Astrocyte (in vitro differentiated cells and primary cell): Measurements from ENCODE around the gene ZC3H4. TPM values are rescaled to one million over a fixed set of nuclear protein-coding genes. Genes with fewer than 3 reads are reported as not detected.

Experiments used
- DNase-seq: peaks from one replicate; pipeline ENCODE4 v3.0.0-alpha.2; 2010; ENCODE audit warnings: low read depth
- FAIRE-seq: peaks from 2 replicates; lab custom pipeline; 2011; peaks lifted over from hg19 to GRCh38; lab: Jason Lieb, UNC
- H2AFZ ChIP-seq: 2 replicates; pipeline ENCODE4 v1.6.0; 2012; ENCODE audit warnings: low read depth, low read length, inconsistent platforms
- H3K27ac ChIP-seq: 2 replicates; pipeline ENCODE4 v1.5.1; 2011; ENCODE audit warnings: low read depth, low read length, inconsistent platforms
- H3K27me3 ChIP-seq: 2 replicates; pipeline ENCODE4 v1.6.0; 2011; ENCODE audit warnings: low read length, inconsistent platforms; ENCODE audit not compliant: insufficient read depth
- H3K36me3 ChIP-seq: 2 replicates; pipeline ENCODE4 v1.5.1; 2011; ENCODE audit warnings: low read length, inconsistent platforms; ENCODE audit not compliant: insufficient read depth
- H3K4me1 ChIP-seq: 2 replicates; pipeline ENCODE4 v1.5.1; 2011; ENCODE audit warnings: low read length, inconsistent platforms; ENCODE audit not compliant: insufficient read depth
- H3K4me2 ChIP-seq: 2 replicates; pipeline ENCODE4 v1.6.0; 2012; ENCODE audit warnings: low read length, inconsistent platforms
- H3K4me3 ChIP-seq: 2 replicates; pipeline ENCODE4 v1.5.1; 2011; ENCODE audit warnings: low read depth, mild to moderate bottlenecking, low read length, inconsistent platforms; ENCODE audit not compliant: insufficient read depth
- H3K79me2 ChIP-seq: 2 replicates; pipeline ENCODE4 v1.6.0; 2012; ENCODE audit warnings: mild to moderate bottlenecking, low read length, inconsistent platforms; ENCODE audit not compliant: insufficient read depth
- H3K9ac ChIP-seq: 2 replicates; pipeline ENCODE4 v1.6.0; 2012; ENCODE audit warnings: mild to moderate bottlenecking, low read length, inconsistent platforms
- H3K9me3 ChIP-seq: 2 replicates; pipeline ENCODE4 v1.5.1; 2012; ENCODE audit warnings: low read depth, mild to moderate bottlenecking, low read length, inconsistent platforms; ENCODE audit not compliant: insufficient read depth
- H4K20me1 ChIP-seq: 2 replicates; pipeline ENCODE4 v1.6.0; 2012; ENCODE audit warnings: low read length, inconsistent platforms; ENCODE audit not compliant: insufficient read depth
- H3K27ac Mint-ChIP-seq: one replicate; pipeline ENCODE4 v1.8.0; 2021; ENCODE audit warnings: mild to moderate bottlenecking, mixed read lengths; ENCODE audit not compliant: unreplicated experiment
- H3K27me3 Mint-ChIP-seq: one replicate; pipeline ENCODE4 v1.8.0; 2021; ENCODE audit warnings: low read depth, mixed read lengths; ENCODE audit not compliant: unreplicated experiment
- H3K36me3 Mint-ChIP-seq: one replicate; pipeline ENCODE4 v1.8.0; 2021; ENCODE audit warnings: low read depth, mixed read lengths; ENCODE audit not compliant: unreplicated experiment
- H3K4me1 Mint-ChIP-seq: one replicate; pipeline ENCODE4 v1.8.0; 2021; ENCODE audit warnings: low read depth, mixed read lengths; ENCODE audit not compliant: unreplicated experiment
- H3K4me3 Mint-ChIP-seq: one replicate; pipeline ENCODE4 v1.8.0; 2021; ENCODE audit warnings: mild to moderate bottlenecking, moderate library complexity, mixed read lengths; ENCODE audit not compliant: unreplicated experiment
- H3K9me3 Mint-ChIP-seq: one replicate; pipeline ENCODE4 v1.8.0; 2021; ENCODE audit warnings: mild to moderate bottlenecking, mixed read lengths; ENCODE audit not compliant: unreplicated experiment
- CTCF ChIP-seq: IDR thresholded peaks from 2 replicates; pipeline ENCODE4 v1.5.1; 2011; ENCODE audit warnings: low read depth, mild to moderate bottlenecking, inconsistent platforms, low read length, moderate library complexity; ENCODE audit not compliant: insufficient read depth
- EZH2 ChIP-seq: IDR thresholded peaks from 2 replicates; pipeline ENCODE4 v1.6.1; 2012; ENCODE audit warnings: mild to moderate bottlenecking, low read length, inconsistent platforms; ENCODE audit not compliant: insufficient read depth
- total RNA-seq: library from RNA; stranded (reverse); gene quantifications from 2 replicates; pipeline ENCODE4 v1.2.1, GENCODE V29; 2021

The ZC3H4 gene
- total RNA-seq, 1 donor from 2014 or later: 42.3 TPM

GRCh38 chr19:47155148-47155547 is 41.6 kb upstream of the ZC3H4 start:
- FAIRE-seq (no peak), DNase-seq (no peak)
- Mint-ChIP-seq H3K4me3 (no peak overlapping the region), H3K27ac (no peak overlapping the region), H3K27me3 (no peaks in the 10 kb centered on the region), H3K9me3 (no peaks in the 10 kb centered on the region), H3K4me1 (peaks cover 29% of the 10 kb centered on the region), H3K36me3 (peaks cover 21% of the 10 kb centered on the region)
- Histone ChIP-seq H3K9me3 (no peaks in the 10 kb centered on the region), H3K79me2 (peaks cover 37% of the 10 kb centered on the region), H2AFZ (no peak overlapping the region), H3K27ac (no peak overlapping the region), H3K4me3 (no peak overlapping the region), H3K4me1 (peaks cover 32% of the 10 kb centered on the region), H3K36me3 (peaks cover 43% of the 10 kb centered on the region), H3K9ac (no peak overlapping the region), H3K4me2 (no peak overlapping the region), H4K20me1 (peaks cover 61% of the 10 kb centered on the region), H3K27me3 (no peaks in the 10 kb centered on the region)
- TF ChIP-seq CTCF (no peak), EZH2 (no peak)

DNA sequence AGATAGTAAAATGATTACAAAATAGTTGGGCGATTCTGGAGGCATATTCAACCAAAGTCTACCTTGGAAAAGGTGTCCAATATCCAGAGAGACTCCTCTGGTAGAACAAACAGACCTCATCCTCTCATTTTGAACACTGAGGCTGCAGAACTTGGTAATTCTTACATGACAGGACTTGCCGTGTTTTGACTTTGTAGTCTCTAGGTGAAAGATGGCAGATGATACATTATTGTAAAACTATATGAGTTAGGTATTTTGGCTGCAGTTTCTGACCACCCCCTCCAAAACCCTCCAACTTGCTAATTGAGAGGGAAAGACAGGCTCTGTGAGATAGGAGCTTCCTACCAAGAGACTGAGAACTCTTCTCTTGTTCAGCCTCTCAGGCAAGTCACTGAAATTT is 39.7 kb upstream of the ZC3H4 start:
- peaks cover 18% of the 10 kb centered on the region for H3K4me1 Mint-ChIP-seq
- H3K9me3 Mint-ChIP-seq: no peaks in the 10 kb centered on the region

More for the DNA sequence above, 39.7 kb upstream of the ZC3H4 start:
- Mint-ChIP-seq H3K27me3 (no peaks in the 10 kb centered on the region), H3K27ac (no peak overlapping the region), H3K36me3 (peaks cover 18% of the 10 kb centered on the region), H3K4me3 (no peak overlapping the region)
- H4K20me1 ChIP-seq: peaks cover 68% of the 10 kb centered on the region
- no peak overlapping the region for H3K27ac ChIP-seq
- H3K79me2 ChIP-seq: peaks cover 51% of the 10 kb centered on the region
- DNase-seq: no peak
- H3K9ac ChIP-seq: no peak overlapping the region
- TF ChIP-seq EZH2: no peak
- TF ChIP-seq CTCF: no peak
- H3K36me3 ChIP-seq: peaks cover 39% of the 10 kb centered on the region
- H3K4me1 ChIP-seq: peaks cover 19% of the 10 kb centered on the region
- no peaks in the 10 kb centered on the region for H3K9me3 ChIP-seq
- FAIRE-seq: no peak
- H2AFZ ChIP-seq: no peak overlapping the region
- H3K27me3 ChIP-seq: no peaks in the 10 kb centered on the region
- H3K4me3 ChIP-seq: no peak overlapping the region
- H3K4me2 ChIP-seq: no peak overlapping the region
